ENCODE results near the gene CUL5.
A peak's percentile ranks its signal among the peaks of the same experiment; 100 is the strongest.

Gene CUL5

DNA sequence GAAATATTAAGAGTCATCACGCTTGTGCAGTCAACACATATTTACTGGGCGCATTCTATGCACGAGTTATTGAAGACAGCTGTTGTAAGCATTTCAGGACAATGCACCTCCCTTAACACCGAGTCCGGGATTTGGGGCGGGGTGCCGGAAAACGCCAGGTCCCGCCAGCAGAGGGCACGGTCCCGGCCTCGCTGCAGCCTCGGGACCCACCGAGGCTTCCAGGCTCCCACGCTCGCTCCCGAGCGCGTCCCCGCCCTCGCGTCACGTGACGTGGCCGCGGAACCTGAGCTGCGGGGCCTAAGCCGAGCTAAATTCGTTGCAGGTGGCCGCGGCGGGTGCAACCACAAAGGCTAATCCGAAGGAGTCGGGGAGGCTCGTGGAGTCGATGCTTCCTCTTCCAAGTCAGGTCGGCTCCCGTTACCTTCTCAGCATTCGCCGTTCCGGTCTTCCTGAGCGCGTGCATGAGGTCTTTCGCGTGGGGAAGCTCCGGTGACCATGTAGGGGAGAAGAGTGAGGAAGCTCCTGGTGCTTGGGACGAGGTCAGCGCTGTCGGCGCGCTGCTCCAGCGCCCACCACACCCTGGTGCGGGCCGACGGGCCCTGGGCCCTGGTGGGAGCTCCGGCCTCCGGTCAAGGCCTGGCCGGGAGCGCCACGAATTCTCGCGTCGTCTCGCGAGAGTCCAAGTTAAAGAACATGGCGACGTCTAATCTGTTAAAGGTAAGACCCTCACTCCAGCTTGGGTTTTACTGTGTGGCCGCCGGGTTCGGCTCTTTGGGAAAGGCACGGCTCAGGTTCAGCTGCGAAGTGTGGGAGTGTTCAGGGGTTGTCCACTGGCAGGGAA, at the start of gene CUL5:
Gene CUL5 (plus strand): TSS at position 243 of the 841 bp plus-strand sequence. CDS start 451 bp downstream, at position 694.
- peak; percentile 86 for DNase-seq (ENCODE audit: low spot score)

- no peak for DNase-seq (ENCODE audit: low spot score)
Observed at GRCh38 chr11:107961480-107961879, 47.2 kb upstream of the CUL5 start.

GRCh38 chr11:107962181-107962580, 46.5 kb upstream of the CUL5 start:
- DNase-seq (ENCODE audit: low spot score), result no peak

GRCh38 chr11:107963091-107963490, 45.6 kb upstream of the CUL5 start:
- no peak for DNase-seq (ENCODE audit: low spot score)

GRCh38 chr11:107969219-107969618, 39.5 kb upstream of the CUL5 start:
- no peak for DNase-seq (ENCODE audit: low spot score)

DNA sequence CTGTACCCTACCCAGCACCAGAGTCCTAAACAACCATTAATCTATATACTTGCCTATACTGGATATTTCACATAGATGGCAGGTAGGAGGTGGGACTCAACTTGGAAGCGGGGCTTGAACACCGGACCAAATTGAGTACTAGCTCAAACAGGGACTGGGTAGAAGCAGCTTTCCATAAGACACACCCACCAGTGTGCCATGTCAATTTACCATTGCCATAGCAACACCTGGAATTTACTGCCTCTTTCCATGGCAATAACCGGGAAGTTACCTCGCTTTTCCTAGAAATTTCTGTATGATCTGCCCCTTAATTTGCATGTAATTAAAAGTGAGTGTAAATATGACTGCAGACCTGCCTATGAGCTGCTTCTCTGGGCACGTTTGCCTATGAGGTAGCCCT, 38.6 kb upstream of the CUL5 start:
- no peak for DNase-seq (ENCODE audit: low spot score)

- no peak for DNase-seq (ENCODE audit: low spot score)
Observed at GRCh38 chr11:107973641-107974040, 35.1 kb upstream of the CUL5 start.

- no peak for DNase-seq (ENCODE audit: low spot score)
Observed at GRCh38 chr11:107988397-107989158, 20.1 kb upstream of the CUL5 start.

DNA sequence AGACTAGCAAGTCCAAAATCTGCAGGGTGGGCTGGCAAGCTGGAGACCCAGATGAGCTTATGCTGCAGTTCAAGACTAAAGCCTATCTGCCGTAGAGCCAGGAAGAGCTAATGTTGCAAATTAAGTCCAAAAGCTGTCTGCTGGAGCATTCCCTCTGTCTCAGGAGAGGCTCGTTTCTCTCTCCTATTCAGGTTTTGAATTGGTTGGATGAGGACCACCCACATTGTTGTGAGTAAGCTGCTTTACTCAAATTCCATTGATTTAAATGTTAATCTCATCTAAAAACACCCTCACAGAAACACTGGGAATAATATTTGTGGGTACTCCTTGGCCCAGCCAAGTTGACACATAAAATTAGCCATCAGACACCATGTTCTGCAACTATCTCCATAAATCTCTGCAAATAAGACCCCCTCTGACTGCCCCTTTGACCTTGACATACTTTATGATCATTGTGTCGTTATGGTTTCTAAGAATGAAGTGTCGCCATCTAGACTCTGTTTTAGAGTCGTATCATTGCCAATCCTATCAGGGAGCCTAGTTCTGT, 16.8 kb upstream of the CUL5 start:
- DNase-seq (ENCODE audit: low spot score), result no peak

- no peak for DNase-seq (ENCODE audit: low spot score)
Observed at GRCh38 chr11:107996006-107996776, 12.5 kb upstream of the CUL5 start.

- DNase-seq (ENCODE audit: low spot score), result no peak
Observed at GRCh38 chr11:107998761-107999160, 9.9 kb upstream of the CUL5 start.

- peak; percentile 66 for DNase-seq (ENCODE audit: low spot score)
Observed at GRCh38 chr11:107999759-108000455, 8.8 kb upstream of the CUL5 start.

- DNase-seq (ENCODE audit: low spot score), result no peak
Observed at GRCh38 chr11:108002476-108002875, 6.2 kb upstream of the CUL5 start.

DNA sequence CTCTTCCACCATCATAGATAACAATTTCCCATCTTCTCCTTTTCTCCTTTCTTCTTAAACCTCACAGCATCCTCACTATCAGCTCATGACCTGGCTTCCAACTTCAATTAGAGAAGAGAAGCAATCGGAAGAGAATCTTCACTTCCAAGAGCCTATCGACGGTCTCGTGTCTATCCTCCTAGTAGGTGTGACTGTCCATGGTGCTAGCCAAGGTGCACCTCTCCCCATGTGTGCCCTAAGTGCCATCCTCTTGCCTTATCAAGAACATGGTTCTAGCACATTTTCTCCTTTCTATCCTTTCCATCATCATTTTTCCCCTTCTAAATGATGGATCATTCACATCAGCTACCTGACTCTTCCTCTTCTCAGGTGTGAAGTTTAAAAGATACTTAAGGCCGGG, 5.1 kb upstream of the CUL5 start:
- DNase-seq (ENCODE audit: low spot score), result no peak

DNA sequence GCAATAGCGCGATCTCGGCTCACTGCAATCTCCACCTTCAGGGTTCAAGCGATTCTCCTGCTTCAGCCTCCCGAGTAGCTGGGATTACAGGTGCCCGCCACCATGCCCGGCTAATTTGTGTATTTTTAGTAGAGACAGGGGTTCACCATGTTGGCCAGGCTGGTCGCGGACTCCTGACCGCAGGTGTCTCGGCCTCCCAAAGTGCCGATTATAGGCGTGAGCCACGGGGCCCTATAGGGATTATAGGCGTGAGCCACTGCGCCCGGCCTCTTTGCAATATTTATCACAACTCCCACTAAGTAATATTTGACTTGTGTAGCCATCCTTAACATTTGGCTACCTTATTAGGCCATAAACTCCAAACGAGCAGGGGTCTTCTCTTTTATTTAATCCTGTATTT, 879 bp upstream of the CUL5 start:
- no peak for DNase-seq (ENCODE audit: low spot score)

- peak; percentile 14 for DNase-seq (ENCODE audit: low spot score)
Observed at GRCh38 chr11:108009497-108010370, 1.0 kb downstream of the CUL5 start.

- DNase-seq (ENCODE audit: low spot score), result no peak
Observed at GRCh38 chr11:108012139-108012725, 3.5 kb downstream of the CUL5 start.

DNA sequence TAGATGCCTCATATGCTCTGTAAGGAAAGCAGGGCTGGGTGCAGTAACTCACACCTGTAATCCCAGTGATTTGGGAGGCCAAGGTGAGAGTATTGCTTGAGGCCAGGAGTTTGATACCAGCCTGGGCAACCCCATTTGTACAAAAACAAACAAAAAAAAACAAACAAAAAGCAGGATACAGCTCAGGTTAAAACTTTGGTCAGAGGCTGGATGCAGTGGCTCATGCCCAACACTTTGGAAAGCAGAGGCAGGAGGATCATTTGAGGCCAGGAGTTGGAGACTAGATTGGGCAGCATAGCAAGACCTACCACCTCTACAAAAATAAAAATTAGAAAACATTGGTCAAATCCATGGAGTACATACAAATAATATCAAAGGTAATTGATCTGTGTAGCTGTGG, 7.9 kb downstream of the CUL5 start:
- no peak for DNase-seq (ENCODE audit: low spot score)

DNA sequence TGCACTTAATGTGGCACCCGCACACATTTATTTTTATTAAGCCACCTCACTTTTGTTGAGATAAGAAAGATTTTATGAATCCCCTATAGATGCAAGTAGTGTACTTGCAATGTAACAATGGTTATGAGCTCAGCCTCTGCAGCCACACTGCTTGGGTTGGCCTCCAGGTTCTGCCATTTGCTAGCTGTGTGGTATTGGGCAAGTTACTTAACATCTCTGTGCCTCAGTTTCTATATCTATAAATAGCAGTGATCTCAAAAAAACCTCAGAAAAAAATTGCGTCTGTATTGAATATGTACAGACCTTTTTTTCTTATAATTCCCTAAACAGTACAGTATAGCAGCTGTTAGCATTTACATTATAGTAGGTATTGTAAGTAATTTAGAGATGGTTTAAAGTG, 10.0 kb downstream of the CUL5 start:
- DNase-seq (ENCODE audit: low spot score), result no peak

DNA sequence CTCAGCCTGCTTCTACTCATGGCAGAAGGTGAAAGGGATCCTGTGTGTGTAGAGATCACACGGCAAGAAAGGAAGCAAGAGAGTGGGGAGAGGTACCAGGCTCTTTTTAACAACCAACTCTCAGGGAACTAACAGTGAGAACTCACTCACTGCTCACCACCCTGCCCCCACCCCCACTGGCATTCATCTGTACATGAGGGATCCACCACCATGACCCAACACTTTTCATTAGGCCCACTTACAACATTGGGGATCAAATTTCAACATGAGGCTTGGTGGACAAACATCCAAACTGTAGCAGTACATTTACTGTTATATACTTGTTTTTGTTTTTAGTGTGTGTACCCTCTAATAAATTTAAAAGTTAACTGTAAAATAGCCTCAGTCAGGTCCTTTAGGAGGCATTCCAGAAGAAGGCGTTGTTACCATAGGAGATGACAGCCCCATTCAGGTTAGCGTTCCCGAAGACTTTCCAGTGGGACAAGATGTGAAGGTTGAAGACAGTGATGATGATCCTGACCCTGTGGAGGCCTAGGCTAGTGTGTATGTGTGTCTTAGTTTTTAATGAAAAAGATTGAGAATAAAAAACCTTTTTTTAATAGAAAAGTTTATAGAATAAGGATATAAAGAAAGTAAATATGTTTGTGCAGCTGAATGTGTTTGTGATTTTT, 11.3 kb downstream of the CUL5 start:
- DNase-seq (ENCODE audit: low spot score), result no peak

Measured in cerebellar cortex (tissue), 1 donor.